ENCODE measurements around the gene SLC22A16. TPM values are rescaled to one million over a fixed set of nuclear protein-coding genes. Genes with fewer than 3 reads are reported as not detected.

SLC22A16 gene
- polyA plus RNA-seq, 1 donor (not counting 4 experiments of a cell fraction or from before 2014, with no cell fraction given) = not detected

- Histone ChIP-seq H3K9ac (ENCODE audit: control insufficient read depth, extremely low read depth, insufficient read depth, low read length) (no peak overlapping the region), H3K9me1 (ENCODE audit: control insufficient read depth, extremely low read depth, insufficient read depth, low read length) (no peaks in the 10 kb centered on the region), H3K27ac (ENCODE audit: control insufficient read depth, insufficient read depth, low read length) (no peak overlapping the region), H2AFZ (ENCODE audit: control insufficient read depth, low read length) (no peak overlapping the region), H3K4me1 (ENCODE audit: control insufficient read depth, extremely low read depth, insufficient read depth, low read length) (peaks cover 5% of the 10 kb centered on the region), H3K36me3 (ENCODE audit: control insufficient read depth in 2 of 2, extremely low read depth in 1 of 2, insufficient read depth in 2 of 2, low read length in 2 of 2) (no peaks in the 10 kb centered on the region), H3K4me2 (ENCODE audit: control insufficient read depth, extremely low read depth, insufficient read depth, low read depth, low read length) (no peak overlapping the region), H4K20me1 (ENCODE audit: control insufficient read depth, extremely low read depth, insufficient read depth, low read length) (no peaks in the 10 kb centered on the region), H3K79me2 (ENCODE audit: control insufficient read depth, insufficient read depth, low read length) (no peaks in the 10 kb centered on the region), H3K9me3 (ENCODE audit: control insufficient read depth, low read depth, low read length) (no peaks in the 10 kb centered on the region), H3K4me3 (ENCODE audit: control insufficient read depth in 2 of 3, extremely low read depth in 1 of 3, insufficient read depth in 2 of 3, low read depth in 1 of 3, low read length in 3 of 3) (no peak overlapping the region), H3K27me3 (ENCODE audit: control insufficient read depth, extremely low read depth, insufficient read depth, low read length) (no peaks in the 10 kb centered on the region)
- FAIRE-seq (no peak), DNase-seq (ENCODE audit: low read depth, low spot score) (no peak)
- TF ChIP-seq, protein P1, sequence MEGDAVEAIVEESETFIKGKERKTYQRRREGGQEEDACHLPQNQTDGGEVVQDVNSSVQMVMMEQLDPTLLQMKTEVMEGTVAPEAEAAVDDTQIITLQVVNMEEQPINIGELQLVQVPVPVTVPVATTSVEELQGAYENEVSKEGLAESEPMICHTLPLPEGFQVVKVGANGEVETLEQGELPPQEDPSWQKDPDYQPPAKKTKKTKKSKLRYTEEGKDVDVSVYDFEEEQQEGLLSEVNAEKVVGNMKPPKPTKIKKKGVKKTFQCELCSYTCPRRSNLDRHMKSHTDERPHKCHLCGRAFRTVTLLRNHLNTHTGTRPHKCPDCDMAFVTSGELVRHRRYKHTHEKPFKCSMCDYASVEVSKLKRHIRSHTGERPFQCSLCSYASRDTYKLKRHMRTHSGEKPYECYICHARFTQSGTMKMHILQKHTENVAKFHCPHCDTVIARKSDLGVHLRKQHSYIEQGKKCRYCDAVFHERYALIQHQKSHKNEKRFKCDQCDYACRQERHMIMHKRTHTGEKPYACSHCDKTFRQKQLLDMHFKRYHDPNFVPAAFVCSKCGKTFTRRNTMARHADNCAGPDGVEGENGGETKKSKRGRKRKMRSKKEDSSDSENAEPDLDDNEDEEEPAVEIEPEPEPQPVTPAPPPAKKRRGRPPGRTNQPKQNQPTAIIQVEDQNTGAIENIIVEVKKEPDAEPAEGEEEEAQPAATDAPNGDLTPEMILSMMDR (optimal IDR thresholded peaks at IDR 0.05 in 1 of 3, IDR thresholded peaks at IDR 0.05 in 1 of 3, conservative IDR thresholded peaks at IDR 0.05 in 1 of 3; ENCODE audit: extremely low read depth in 1 of 3, insufficient read depth in 2 of 3, low read length in 3 of 3) = no peak
- no peak for TF ChIP-seq EZH2 (IDR thresholded peaks at IDR 0.05; ENCODE audit: low read length)
- dilution Hi-C loops (cut with MboI; ENCODE audit: extremely low pct_ligation_motif_present, low sequenced_read_pairs) = no loop called here
These were observed 10.3 kb upstream of the SLC22A16 start for GRCh38 chr6:110486756-110487155.

GRCh38 chr6:110485491-110485890, 9.1 kb upstream of the SLC22A16 start:
- DNase-seq (ENCODE audit: low read depth, low spot score) = no peak
- Histone ChIP-seq H3K36me3 (ENCODE audit: control insufficient read depth in 2 of 2, extremely low read depth in 1 of 2, insufficient read depth in 2 of 2, low read length in 2 of 2) (no peaks in the 10 kb centered on the region), H3K79me2 (ENCODE audit: control insufficient read depth, insufficient read depth, low read length) (no peaks in the 10 kb centered on the region), H2AFZ (ENCODE audit: control insufficient read depth, low read length) (no peak overlapping the region), H3K27ac (ENCODE audit: control insufficient read depth, insufficient read depth, low read length) (no peak overlapping the region), H3K4me3 (ENCODE audit: control insufficient read depth in 2 of 3, extremely low read depth in 1 of 3, insufficient read depth in 2 of 3, low read depth in 1 of 3, low read length in 3 of 3) (no peak overlapping the region), H3K4me2 (ENCODE audit: control insufficient read depth, extremely low read depth, insufficient read depth, low read depth, low read length) (no peak overlapping the region), H3K9ac (ENCODE audit: control insufficient read depth, extremely low read depth, insufficient read depth, low read length) (no peak overlapping the region), H3K9me3 (ENCODE audit: control insufficient read depth, low read depth, low read length) (no peaks in the 10 kb centered on the region), H3K9me1 (ENCODE audit: control insufficient read depth, extremely low read depth, insufficient read depth, low read length) (no peaks in the 10 kb centered on the region), H4K20me1 (ENCODE audit: control insufficient read depth, extremely low read depth, insufficient read depth, low read length) (no peaks in the 10 kb centered on the region), H3K4me1 (ENCODE audit: control insufficient read depth, extremely low read depth, insufficient read depth, low read length) (no peaks in the 10 kb centered on the region), H3K27me3 (ENCODE audit: control insufficient read depth, extremely low read depth, insufficient read depth, low read length) (no peaks in the 10 kb centered on the region)
- TF ChIP-seq, protein P1 (optimal IDR thresholded peaks at IDR 0.05 in 1 of 3, IDR thresholded peaks at IDR 0.05 in 1 of 3, conservative IDR thresholded peaks at IDR 0.05 in 1 of 3; ENCODE audit: extremely low read depth in 1 of 3, insufficient read depth in 2 of 3, low read length in 3 of 3) = no peak
- no peak for TF ChIP-seq EZH2 (IDR thresholded peaks at IDR 0.05; ENCODE audit: low read length)
- FAIRE-seq = no peak
- dilution Hi-C loops (cut with MboI; ENCODE audit: extremely low pct_ligation_motif_present, low sequenced_read_pairs) = no loop called here
